IgD-negative memory B cell (primary cell): ENCODE data around the gene CCT8L2. TPM values are rescaled to one million over a fixed set of nuclear protein-coding genes. Genes with fewer than 3 reads are reported as not detected.
"Not testable (repeated sequence)": the region's sequence is repeated elsewhere in the genome, so short reads cannot be mapped to it uniquely, and the experiment has no call there.

Source experiments
- H3K27ac Mint-ChIP-seq, 3 donors: one replicate each; pipeline ENCODE4 v1.8.0; 2020 to 2022; ENCODE audit warnings: mild to moderate bottlenecking in 3 of 3, mixed read lengths in 3 of 3, moderate library complexity in 1 of 3
- H3K27me3 Mint-ChIP-seq: one replicate; pipeline ENCODE4 v1.8.0; 2021; ENCODE audit warnings: mixed read lengths
- H3K36me3 Mint-ChIP-seq: one replicate; pipeline ENCODE4 v1.8.0; 2020; ENCODE audit warnings: mild to moderate bottlenecking, mixed read lengths
- H3K4me1 Mint-ChIP-seq, 3 donors: one replicate each; pipeline ENCODE4 v1.8.0; 2020 to 2022; ENCODE audit warnings: mixed read lengths in 3 of 3, mild to moderate bottlenecking in 1 of 3
- H3K4me3 Mint-ChIP-seq, 4 donors: one replicate each; pipeline ENCODE4 v1.8.0; 2020 to 2022; ENCODE audit warnings: mild to moderate bottlenecking in 4 of 4, mixed read lengths in 4 of 4, moderate library complexity in 3 of 4
- H3K9me3 Mint-ChIP-seq, 3 donors: one replicate each; pipeline ENCODE4 v1.8.0; 2020 to 2021; ENCODE audit warnings: mixed read lengths in 3 of 3, mild to moderate bottlenecking in 1 of 3
- polyA plus RNA-seq: library from polyadenylated mRNA; unstranded; fragments of 300-500 nt; fragmentation: Illumina TruSeq; gene quantifications from one replicate; pipeline ENCODE4 v1.2.3, GENCODE V29; 2021

CCT8L2 gene
- polyA plus RNA-seq, 1 donor from 2014 or later, result not detected

- not testable (repeated sequence) for H3K9me3 Mint-ChIP-seq, H3K4me1 Mint-ChIP-seq, H3K27ac Mint-ChIP-seq, H3K36me3 Mint-ChIP-seq, H3K27me3 Mint-ChIP-seq, H3K4me3 Mint-ChIP-seq
These were observed 24.8 kb downstream of the CCT8L2 start for GRCh38 chr22:16567617-16568424.

DNA sequence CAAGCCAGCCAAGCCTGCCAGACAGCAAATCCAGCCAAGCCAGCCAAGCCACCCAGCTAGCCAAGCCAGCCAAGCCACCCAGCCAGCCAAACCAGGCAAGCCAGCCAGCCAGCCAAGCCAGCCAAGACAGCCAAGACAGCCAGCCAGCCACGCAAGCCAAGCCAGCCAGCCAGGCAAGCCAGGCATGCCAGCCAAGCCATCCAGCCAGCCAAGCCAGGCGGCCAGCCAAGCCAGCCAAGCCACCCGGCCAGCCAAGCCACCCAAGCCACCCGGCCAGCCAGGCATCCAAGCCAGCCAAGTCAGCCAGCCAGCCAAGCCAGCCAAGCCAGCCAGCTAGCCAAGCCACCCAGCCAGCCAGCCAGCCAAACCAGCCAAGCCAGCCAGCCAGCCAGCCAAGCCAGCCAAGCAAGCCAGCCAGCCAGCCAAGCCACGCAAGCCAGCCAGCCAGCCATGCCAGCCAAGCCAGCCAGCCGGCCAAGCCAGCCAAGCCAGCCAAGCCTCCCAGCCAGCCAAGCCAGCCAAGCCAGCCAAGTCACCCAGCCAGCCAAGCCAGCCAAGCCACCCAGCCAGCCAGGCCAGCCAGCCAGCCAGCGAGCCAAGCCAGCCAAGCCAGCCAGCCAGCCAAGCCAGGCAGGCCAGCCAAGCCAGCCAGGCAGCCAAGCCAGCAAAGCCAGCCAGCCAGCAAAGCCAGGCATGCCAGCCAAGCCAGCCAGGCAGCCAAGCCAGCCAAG lies 26.0 kb downstream of the CCT8L2 start:
- H3K27ac Mint-ChIP-seq, H3K36me3 Mint-ChIP-seq, H3K27me3 Mint-ChIP-seq, H3K9me3 Mint-ChIP-seq, H3K4me3 Mint-ChIP-seq, H3K4me1 Mint-ChIP-seq: not testable (repeated sequence)

DNA sequence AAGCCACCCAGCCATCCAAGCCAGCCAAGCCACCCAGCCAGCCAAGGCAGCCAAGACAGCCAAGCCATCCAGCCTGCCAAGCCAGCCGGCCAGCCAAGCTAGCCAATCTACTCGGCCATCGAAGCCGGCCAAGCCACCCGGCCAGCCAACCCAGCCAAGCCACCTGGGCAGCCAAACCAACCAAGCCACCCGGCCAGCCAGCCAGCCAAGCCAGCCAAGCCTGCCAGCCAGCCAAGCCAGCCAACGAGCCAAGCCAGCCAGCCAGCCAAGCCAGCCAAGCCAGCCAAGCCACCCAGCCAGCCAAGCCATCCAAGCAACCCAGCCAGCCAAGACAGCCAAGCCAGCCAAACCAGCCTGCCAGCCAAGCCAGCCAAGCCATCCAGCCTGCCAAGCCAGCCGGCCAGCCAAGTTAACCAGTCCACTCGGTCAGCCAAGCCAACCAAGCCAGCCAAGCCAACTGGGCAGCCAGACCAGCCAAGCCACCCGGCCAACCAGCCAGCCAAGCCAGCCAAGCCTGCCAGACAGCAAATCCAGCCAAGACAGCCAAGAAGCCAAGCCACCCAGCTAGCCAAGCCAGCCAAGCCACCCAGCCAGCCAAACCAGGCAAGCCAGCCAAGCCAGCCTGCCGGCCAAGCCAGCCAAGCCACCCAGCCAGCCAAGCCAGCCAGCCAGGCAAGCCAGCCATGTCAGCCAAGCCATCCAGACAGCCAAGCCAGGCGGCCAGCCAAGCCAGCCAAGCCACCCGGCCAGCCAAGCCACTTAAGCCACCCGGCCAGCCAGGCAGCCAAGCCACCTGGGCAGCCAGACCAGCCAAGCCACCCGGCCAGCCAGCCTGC lies 26.8 kb downstream of the CCT8L2 start:
- not testable (repeated sequence) for H3K27me3 Mint-ChIP-seq, H3K36me3 Mint-ChIP-seq, H3K4me3 Mint-ChIP-seq, H3K27ac Mint-ChIP-seq, H3K9me3 Mint-ChIP-seq, H3K4me1 Mint-ChIP-seq

- not testable (repeated sequence) for H3K4me3 Mint-ChIP-seq, H3K9me3 Mint-ChIP-seq, H3K27ac Mint-ChIP-seq, H3K36me3 Mint-ChIP-seq, H3K27me3 Mint-ChIP-seq, H3K4me1 Mint-ChIP-seq
These were observed 27.6 kb downstream of the CCT8L2 start for GRCh38 chr22:16564837-16565584.

GRCh38 chr22:16563555-16564520 lies 28.8 kb downstream of the CCT8L2 start:
- no peaks in the 10 kb centered on the region for H3K4me1 Mint-ChIP-seq
- no peak overlapping the region for H3K4me3 Mint-ChIP-seq
- no peaks in the 10 kb centered on the region for H3K36me3 Mint-ChIP-seq
- H3K27me3 Mint-ChIP-seq, result no peaks in the 10 kb centered on the region
- H3K27ac Mint-ChIP-seq, result no peak overlapping the region
- H3K9me3 Mint-ChIP-seq, result no peaks in the 10 kb centered on the region

DNA sequence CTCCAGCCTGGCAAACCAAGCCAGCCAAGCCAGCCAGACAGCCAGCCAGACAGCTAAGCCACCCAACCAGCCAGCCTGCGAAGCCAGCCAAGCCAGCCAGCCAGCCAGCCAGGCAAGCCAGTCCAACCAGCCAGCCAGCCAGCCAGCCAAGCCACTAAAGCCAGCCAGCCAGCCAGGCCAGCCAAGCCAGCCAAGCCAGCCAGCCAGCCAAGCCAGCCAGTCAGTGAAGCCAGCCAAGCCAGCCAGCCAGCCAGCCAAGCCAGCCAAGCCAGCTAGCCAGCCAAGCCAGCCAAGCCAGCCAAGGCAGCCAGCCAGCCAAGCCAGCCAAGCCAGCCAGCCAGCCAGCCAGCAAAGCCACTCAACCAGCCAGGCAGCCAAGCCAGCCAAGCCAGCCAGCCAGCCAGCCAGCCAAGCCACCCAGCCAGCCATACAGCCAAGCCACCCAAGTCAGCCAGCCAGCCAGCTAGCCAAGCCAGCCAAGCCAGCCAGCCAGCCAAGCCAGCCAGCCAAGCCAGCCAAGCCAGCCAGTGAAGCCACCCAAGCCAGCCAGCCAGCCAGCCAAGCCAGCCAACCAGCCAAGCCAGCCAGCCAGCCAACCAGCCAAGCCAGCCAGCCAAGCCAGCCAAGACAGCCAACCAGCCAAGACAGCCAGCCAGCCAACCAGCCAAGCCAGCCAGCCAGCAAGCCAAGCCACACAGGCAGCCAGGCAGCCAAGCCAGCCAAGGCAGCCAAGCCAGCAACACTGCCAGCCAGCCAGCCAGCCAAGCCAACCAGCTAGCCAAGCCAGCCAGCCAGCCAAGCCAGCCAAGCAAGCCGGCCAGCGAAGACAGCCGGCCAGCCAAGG lies 29.7 kb downstream of the CCT8L2 start:
- Mint-ChIP-seq H3K27ac (no peak overlapping the region), H3K4me3 (no peak overlapping the region), H3K36me3 (no peaks in the 10 kb centered on the region), H3K4me1 (no peaks in the 10 kb centered on the region), H3K27me3 (no peaks in the 10 kb centered on the region), H3K9me3 (peaks cover 0 to under 1% (median 0%) of the 10 kb centered on the region in 3 donors)

DNA sequence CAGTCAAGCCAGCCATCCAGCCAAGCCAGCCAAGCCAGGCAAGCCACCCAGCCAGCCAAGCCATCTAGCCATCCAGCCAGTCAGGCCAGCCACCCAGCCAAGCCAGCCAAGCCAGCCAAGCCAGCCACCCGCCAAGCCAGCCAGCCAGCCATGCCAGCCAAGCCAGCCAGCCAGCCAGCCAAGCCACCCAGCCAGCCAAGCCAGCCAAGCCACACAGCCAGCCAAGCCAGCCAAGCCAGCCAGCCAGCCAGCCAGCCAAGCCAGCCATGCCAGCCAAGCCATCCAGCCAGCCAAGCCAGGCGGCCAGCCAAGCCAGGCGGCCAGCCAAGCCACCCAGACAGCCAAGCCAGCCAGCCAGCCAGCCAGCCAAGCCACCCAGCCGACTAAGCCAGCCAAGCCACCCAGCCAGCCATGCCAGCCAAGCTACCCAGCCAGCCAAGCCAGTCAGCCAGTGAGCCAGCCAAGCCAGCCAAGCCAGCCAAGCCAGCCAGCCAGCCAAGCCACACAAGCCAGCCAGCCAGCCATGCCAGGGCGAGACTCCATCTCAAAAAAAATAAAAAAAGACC lies 31.4 kb downstream of the CCT8L2 start:
- H3K36me3 Mint-ChIP-seq, H3K27ac Mint-ChIP-seq, H3K27me3 Mint-ChIP-seq, H3K9me3 Mint-ChIP-seq, H3K4me3 Mint-ChIP-seq, H3K4me1 Mint-ChIP-seq: not testable (repeated sequence)

DNA sequence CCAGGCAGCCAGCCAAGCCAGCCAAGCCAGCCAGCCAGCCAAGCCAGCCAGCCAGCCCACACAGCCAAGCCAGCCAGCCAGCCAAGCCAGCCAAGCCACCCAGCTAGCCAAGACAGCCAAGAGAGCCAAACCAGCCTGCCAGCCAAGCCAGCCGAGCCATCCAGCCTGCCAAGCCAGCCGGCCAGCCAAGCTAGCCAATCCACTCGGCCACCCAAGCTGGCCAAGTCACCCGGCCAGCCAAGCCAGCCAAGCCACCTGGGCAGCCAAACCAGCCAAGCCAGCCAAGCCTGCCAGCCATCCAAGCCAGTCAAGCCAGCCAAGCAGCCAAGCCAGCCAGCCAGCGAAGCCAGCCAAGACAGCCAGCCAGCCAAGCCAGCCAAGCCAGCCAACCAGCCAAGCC lies 32.0 kb downstream of the CCT8L2 start:
- not testable (repeated sequence) for H3K27me3 Mint-ChIP-seq

DNA sequence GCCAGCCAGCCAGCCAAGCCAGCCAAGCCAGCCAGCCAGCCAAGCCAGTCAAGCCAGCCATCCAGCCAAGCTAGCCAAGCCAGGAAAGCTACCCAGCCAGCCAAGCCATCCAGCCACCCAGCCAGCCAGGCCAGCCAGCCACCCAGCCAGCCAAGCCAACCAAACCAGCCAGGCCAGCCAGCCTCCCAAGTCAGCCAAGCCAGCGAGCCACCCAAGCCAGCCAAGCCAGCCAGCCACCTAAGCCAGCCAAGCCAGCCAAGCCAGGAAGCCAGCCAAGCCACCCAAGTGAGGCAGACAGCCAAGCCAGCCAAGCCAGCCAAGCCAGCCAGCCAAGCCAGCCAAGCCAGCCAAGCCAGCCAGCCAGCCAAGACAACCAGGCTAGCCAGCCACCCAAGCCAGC lies 32.6 kb downstream of the CCT8L2 start:
- not testable (repeated sequence) for H3K36me3 Mint-ChIP-seq, H3K27ac Mint-ChIP-seq, H3K9me3 Mint-ChIP-seq, H3K4me3 Mint-ChIP-seq, H3K27me3 Mint-ChIP-seq, H3K4me1 Mint-ChIP-seq

More for the DNA sequence above, 32.0 kb downstream of the CCT8L2 start:
- H3K4me3 Mint-ChIP-seq, H3K9me3 Mint-ChIP-seq, H3K36me3 Mint-ChIP-seq, H3K4me1 Mint-ChIP-seq, H3K27ac Mint-ChIP-seq: not testable (repeated sequence)

- no peak overlapping the region for H3K27ac Mint-ChIP-seq
- H3K36me3 Mint-ChIP-seq, result no peaks in the 10 kb centered on the region
- no peak overlapping the region for H3K4me3 Mint-ChIP-seq
- H3K4me1 Mint-ChIP-seq, result no peaks in the 10 kb centered on the region
- no peaks in the 10 kb centered on the region for H3K27me3 Mint-ChIP-seq
- peaks cover 0 to 3% (median 1%) of the 10 kb centered on the region in 3 donors for H3K9me3 Mint-ChIP-seq
These were observed 33.3 kb downstream of the CCT8L2 start for GRCh38 chr22:16559056-16559955.

GRCh38 chr22:16558376-16558945 lies 34.1 kb downstream of the CCT8L2 start:
- not testable (repeated sequence) for H3K4me3 Mint-ChIP-seq, H3K4me1 Mint-ChIP-seq, H3K9me3 Mint-ChIP-seq, H3K36me3 Mint-ChIP-seq, H3K27me3 Mint-ChIP-seq, H3K27ac Mint-ChIP-seq

- H3K4me3 Mint-ChIP-seq, H3K36me3 Mint-ChIP-seq, H3K9me3 Mint-ChIP-seq, H3K27me3 Mint-ChIP-seq, H3K4me1 Mint-ChIP-seq: not testable (repeated sequence)
- peak overlapping the region in 1 of 3 donors; percentile 48 for H3K27ac Mint-ChIP-seq
These were observed 35.1 kb downstream of the CCT8L2 start for GRCh38 chr22:16557511-16557910.
